HG03378 (cell line): ENCODE results near the gene RXFP3.
A peak's percentile ranks its signal among the peaks of the same experiment; 100 is the strongest.
"Not testable (repeated sequence)": the region's sequence is repeated elsewhere in the genome, so short reads cannot be mapped to it uniquely, and the experiment has no call there.

Source experiments
- ATAC-seq: cut with Tn5 transposase; IDR thresholded peaks from one replicate; pipeline ENCODE4 v1.9.1; 2021; ENCODE audit warnings: mild to moderate bottlenecking, moderate library complexity; ENCODE audit not compliant: unreplicated experiment

RXFP3 gene

DNA sequence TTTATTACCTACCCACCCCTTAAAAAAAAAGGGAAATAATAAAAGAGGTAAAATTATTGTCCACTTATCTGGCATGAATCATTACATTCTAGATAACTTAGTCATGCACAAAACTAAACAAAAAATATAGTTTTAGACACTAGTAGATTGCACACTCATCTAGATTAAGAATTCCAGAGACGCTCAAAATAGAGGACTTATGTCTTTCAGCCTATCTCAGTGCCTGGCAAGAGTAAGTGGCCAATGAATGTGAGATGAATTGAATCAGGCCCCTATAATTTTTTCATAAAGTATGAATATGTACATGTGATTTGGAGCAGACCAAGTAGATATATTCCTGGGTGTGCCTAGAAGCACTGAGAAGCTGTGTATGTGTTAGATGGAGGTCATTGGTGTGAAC is 2.0 kb upstream of the RXFP3 start:
- ATAC-seq: peak; percentile 26

DNA sequence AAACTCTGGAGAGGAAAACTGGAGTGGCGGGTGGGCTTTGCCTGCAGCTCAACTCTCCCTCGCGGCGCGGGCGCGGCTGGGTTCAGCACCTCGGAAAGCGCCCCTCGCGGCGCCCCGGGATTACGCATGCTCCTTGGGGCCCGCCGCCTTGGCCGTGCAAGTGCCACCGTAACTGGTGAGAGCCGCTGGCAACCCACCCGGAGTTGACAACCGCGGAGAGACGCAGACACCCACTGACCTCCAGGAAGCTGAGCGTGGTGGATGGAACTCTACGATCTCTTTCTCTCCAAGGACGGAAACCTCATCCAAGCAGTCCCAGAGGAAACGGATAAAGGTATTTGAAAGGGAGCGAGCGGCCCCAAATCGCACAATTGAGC is 194 bp upstream of the RXFP3 start:
- ATAC-seq: no peak

DNA sequence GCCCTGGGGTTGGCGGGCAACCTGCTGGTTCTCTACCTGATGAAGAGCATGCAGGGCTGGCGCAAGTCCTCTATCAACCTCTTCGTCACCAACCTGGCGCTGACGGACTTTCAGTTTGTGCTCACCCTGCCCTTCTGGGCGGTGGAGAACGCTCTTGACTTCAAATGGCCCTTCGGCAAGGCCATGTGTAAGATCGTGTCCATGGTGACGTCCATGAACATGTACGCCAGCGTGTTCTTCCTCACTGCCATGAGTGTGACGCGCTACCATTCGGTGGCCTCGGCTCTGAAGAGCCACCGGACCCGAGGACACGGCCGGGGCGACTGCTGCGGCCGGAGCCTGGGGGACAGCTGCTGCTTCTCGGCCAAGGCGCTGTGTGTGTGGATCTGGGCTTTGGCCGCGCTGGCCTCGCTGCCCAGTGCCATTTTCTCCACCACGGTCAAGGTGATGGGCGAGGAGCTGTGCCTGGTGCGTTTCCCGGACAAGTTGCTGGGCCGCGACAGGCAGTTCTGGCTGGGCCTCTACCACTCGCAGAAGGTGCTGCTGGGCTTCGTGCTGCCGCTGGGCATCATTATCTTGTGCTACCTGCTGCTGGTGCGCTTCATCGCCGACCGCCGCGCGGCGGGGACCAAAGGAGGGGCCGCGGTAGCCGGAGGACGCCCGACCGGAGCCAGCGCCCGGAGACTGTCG is 976 bp downstream of the RXFP3 start:
- ATAC-seq: no peak

DNA sequence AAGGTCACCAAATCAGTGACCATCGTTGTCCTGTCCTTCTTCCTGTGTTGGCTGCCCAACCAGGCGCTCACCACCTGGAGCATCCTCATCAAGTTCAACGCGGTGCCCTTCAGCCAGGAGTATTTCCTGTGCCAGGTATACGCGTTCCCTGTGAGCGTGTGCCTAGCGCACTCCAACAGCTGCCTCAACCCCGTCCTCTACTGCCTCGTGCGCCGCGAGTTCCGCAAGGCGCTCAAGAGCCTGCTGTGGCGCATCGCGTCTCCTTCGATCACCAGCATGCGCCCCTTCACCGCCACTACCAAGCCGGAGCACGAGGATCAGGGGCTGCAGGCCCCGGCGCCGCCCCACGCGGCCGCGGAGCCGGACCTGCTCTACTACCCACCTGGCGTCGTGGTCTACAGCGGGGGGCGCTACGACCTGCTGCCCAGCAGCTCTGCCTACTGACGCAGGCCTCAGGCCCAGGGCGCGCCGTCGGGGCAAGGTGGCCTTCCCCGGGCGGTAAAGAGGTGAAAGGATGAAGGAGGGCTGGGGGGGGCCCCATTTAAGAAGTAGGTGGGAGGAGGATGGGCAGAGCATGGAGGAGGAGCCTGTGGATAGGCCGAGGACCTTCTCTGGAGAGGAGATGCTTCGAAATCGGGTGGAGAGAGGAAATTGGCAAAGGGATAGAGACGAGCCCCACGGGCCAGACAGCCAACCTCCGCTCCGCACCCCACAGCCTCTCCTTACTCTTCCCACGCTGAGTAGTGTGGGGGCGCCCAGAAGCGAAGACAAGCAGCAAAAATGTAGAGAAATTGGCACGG is 1.7 kb downstream of the RXFP3 start:
- no peak for ATAC-seq

DNA sequence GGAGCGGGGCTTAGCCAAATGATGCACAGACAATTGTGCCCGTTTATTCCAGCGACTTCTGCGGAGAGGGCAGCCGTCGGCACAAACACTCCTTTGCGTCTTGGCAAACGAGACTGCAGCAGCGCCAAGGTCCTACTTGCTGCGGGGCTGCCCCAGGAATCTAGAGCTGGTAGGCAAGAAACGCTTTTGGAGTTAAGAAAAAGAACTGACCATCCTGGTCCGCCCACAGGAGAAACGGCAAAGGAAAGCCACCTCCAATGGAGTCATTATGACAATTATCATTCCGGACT is 2.3 kb downstream of the RXFP3 start:
- ATAC-seq: no peak

DNA sequence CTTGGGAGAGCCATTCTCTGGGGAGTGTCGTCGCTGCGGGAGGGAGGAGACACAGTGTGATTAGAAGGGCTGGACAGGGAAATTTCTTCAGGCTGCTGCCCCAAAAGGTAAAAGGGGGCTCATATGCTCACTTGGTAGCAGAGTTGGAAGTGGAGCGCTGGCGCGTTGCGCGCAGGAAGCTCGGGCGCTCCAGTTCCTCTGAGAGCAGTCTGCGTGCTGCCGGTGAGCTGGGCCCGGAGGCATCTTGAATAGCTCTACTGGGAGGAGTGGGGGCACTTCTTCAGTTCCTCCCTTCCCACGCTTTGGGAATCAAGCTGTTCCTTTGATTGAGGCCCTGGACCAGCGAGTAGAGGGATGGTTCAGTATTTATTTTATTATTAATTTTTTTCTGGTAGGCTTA is 2.7 kb downstream of the RXFP3 start:
- no peak for ATAC-seq

DNA sequence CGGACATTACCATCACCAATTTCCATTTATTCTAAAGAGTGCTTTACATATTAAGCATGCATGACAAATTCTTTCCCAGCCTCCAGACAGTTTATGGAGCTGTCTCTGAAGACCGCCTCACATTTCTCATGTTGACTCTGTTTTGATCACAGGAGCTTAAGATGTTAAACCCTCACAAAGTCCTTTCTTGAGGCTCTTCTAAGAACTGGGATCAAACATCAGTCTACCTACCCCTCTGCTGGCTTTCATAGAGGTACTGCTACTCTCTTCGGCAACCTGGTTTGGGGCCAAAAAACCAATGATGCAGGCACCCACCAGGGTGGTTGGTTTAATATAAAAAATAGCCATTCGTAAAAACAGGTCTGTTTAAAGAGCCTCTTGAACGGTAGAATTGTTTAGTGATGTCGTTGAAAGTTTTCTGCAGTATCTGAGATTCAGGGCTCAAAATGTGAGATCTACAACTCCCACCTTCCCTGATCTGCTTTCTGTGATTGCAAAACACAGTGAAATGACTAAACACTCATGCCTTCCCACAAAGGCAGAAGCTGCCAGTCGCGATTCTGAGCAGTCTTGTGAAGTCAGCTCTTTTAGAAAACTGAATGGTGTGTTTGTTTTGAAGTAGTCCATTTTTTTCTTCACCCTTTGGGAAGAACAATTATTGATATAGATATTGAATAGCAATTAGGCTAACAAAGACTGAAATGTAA is 3.5 kb downstream of the RXFP3 start:
- ATAC-seq: no peak

DNA sequence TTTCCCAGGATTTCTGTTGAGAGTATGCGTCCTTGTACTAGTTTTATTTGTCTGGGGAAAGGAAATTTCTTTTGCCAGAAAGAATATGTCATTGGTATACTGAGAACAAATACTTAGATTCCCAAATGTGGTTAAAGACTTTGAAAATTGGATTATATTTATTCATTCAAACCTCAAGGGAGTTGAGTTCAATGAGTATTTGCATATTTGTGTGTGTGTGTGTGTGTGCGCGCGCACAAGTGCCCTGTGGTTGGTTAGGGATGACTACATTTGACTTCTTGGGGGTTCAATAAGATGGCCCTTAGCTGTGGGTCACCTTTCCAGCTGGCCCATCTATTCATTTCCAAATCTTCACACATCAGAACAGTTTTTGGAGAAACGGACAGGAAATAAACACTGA is 4.9 kb downstream of the RXFP3 start:
- no peak for ATAC-seq

DNA sequence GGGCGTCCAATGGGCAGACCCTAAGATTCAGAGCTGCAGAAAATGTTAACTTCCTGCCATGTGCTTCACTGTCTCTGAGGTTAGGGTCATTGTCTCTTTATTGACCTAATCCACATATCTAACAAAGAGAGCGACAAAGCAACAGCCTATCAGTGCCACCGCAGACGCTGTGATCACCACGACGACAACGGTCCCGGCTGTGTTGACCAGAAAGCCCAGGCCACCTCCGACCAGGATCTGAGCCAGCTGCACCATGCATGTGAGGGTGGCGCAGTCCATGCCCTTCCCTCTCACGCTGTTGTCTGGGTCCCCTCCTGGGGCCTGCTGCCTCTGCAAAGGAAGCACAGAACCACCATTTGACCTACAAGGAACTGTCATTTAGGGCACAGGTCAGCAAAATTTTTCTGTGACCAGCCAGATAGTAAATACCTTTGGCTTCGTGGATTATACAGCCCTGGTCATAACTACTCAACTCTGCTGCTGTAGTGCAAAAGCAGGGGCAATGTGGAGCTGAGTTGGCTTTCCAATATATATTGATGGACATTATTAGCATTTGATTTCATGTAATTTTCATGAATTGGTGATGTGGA is 8.5 kb downstream of the RXFP3 start:
- ATAC-seq: no peak

DNA sequence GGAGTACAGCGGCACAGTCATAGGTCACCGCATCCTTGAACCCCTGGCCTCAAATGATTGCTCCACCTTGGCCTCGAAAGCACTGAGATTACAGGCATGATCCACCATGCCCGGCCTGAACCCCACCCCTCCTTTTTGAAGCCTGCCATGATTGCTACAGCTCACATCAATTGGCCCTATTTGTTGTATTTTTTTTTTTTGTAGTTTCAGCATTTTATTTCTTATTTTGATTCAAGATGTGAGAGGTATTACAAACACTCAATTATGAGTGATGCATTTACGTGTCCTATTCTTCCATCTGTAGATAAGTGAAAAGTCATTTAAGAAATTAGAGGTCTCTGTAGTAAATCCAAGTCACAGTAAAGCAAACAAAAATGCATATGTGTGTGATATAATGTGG is 16.0 kb downstream of the RXFP3 start:
- not testable (repeated sequence) for ATAC-seq

DNA sequence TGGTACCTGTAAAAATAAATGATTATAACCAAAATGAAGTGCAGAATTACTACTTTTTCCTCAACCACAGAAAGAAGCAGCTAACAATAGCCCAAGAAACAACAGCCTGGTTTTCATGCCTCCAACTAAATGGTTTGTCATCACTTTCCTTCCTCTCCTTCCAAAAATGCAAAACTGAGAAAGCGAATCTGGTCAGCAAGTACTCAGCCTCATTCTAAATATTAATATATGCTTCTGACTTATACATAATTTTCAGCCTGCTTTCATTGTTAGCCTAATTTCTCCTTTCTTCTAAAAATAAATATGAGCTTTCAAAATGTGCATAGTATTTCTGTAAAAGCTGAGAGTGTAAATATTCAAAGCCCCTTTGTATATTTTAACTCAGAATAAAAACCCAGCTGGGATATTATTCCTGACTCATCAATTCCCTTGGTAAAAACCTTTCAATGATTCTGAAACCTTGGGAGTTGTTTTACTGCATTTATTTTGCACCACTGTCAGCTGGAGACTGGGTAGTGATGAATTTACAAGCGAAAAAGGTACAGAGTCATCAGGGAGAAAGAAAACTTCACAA is 21.5 kb downstream of the RXFP3 start:
- ATAC-seq: no peak

DNA sequence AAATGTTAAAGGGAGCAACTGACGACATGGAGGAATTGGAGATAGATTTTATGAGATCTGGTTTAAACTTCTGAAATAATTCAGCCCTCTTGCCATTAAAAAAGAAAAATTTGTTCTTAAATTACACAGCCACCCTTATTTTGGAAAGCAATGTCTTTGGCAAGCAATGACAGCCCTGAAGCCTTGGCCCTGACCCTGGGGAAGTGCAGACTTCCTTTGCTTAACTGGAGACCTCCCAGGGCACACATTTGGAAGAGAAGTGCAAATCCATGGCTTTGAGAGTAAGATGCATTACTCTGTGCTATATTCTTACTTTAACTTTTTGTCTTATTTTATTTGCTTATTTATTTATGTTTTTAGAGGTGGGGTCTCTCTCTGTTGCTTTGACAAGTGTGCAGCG is 22.0 kb downstream of the RXFP3 start:
- no peak for ATAC-seq

DNA sequence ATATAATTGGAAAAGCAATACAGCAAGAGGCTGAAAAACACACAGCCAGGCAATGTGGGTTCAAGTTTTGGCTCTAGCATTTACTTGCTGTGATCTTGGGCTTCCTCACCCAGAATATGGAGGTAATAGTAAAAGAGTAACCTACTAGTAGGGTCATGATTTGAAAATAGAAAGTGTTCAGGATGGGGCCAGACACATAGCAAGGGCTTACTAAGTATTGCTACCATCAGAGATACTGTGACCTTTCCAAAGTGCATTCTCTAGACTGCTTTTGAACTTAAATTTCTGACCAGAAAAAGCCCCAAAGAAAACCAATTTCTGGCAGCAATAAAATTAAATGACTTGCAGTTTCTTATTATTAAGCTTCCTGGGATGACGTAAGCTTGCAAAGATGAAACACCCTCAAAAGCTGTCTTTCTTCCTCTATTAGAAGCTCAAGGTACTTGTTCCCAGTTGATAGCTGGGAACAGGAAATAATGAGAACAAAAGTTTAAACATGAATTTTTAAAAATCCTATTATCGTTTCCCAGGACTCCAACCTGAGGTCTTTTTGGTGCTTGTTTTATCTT is 28.0 kb downstream of the RXFP3 start:
- ATAC-seq: peak; percentile 49

DNA sequence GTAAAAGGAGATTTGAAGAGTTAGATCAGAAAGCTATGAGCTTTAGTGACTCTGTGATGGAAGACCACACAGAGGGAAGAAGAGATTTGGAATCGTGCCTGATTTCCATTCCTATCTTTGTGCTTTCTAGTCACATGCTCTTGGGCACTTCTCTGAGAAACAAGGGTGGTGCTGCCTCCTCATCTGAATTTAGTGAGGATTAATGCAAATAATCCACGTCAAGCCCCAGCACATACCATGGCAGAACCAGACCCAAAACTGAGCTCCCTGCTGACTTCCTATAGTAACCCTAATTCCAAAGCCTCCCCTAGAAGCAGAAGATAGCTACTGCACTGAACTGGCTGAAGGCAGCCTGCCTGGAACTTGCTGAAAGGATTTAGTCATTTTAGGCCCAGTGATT is 30.6 kb downstream of the RXFP3 start:
- ATAC-seq: no peak

DNA sequence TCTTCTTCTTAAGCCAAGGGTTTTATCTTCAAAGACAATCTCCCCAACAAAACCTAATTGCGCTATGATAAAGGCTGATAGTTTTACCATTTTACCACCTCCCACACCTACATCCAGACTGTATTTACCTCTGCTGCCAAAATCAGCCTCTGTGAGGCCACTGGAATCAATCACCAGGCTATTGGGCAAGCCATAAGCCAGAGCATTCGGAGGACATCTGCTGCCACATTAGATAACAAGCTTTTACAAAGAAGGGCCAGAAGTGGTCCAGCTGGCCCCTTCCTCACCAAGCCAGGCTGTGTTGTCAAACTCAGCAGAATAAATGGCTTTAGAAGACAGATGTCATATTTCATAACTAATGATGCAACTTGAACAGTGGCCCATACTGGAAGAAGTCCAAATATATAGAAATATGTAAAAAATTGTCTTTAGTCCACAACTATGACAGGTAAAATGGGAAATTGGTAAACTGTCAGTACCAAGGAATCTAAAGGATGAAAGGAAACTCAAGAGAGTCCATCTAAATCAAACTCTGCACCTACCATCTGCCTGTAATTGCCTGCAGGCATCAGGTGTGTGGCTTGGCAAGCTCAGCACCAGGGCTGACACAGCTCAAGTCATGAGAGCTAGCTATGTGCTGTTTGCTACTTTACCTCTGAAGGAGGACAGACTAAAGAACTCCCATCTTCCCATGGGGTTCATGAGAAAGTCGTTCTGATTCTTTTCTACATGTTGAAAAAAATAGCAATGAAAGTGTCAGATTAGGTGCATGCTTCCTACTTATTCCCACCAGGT is 32.2 kb downstream of the RXFP3 start:
- no peak for ATAC-seq

DNA sequence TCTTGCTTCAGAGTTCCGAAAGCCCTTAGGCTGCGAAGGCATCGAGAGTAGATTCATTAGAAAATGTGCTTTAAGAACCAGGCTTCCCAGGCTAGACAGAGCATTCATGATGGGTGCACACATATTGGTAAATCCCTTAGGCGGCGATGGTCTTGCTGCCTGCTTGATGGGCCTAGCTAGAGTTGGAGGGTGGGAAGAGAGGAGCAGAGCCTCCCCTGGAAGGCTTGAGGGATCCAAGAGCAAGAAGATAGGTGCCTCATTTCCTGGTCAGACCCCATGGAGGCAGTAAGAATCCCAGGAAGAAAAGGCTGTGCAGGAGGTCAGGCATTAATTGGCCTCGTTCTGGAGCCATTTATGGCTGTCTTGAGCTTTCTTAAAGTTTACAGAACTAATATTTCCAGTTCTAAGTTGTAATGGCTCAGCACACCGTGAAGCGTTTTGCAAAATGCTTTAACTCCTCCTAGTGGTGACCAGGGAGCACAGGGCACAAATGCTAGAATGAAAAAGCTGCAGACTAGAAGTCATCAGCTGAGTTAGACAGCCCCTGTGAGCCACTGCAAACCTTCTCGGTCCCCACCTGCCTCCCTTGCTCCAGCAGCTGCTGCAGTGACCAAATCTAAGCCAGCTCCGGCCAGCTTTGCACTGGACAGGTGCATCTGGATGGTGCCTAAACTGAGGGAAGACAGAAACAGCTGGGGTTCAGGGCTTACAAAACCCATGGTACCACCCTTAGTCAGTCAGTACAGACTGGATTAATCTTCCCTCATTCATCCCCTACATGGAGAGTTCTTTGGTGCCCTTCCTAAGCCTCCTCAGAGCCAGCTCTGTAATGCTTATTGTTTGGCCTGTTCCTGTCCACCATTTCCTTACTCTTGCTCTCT is 33.6 kb downstream of the RXFP3 start:
- ATAC-seq: peak; percentile 61

DNA sequence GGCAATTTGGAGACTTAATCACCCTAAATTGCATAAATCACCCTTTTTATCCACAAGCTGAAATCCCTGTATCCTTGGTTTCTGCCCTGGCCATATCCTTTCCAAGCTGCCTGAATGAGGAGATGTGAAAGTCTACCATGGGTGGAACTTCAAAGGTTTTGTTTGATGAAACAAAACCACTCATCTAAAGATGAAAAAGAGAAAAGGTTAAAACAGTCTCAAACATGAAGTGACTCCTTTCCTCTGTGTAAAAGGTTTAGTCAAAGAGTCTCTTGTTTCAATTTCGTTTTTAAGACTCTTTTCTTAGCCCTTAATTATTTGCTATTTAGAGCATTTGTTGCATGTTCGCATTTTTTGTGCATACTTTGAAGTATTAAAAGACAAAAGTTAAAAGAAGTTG is 37.1 kb downstream of the RXFP3 start:
- ATAC-seq: no peak

DNA sequence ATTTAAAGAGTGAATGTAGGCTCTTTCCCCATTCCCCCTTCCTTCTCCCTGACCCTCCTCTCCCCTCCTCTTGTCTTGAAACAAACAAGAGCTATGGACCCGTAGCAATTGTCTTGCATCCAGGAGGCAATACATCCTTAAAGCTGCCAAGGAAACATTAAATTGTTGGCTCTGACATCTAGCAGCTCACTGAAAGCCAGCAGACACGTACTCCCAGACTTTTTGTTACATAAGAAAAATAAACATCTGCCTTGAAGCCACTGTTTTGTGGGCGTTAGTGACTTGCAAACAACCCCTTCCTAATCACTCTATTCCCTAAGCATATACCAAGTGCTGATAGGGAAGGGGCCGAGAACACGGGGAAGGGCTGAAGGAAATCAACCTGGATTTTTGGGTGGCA is 39.7 kb downstream of the RXFP3 start:
- ATAC-seq: no peak

DNA sequence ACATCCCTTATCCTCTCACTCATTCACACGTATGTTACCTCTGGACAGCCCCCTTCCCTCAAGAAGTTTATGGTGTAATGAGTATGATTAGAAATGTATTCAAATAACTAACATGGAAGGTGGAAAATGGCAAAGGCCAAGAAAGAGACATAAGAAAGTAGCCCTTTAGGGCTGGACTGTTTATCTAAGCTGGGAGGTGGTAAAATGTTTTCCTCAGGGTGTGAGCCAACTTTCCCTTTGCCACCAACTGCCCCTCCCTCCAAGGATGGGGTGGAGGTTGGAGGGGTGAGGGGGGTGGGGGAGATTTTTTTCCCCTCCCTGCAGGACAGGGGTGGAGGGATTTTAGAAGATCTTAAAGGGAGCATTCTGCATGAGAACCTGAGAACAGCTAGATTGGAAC is 40.1 kb downstream of the RXFP3 start:
- no peak for ATAC-seq
